Panc1 (cell line): ENCODE data around the gene IGF1R. TPM values are rescaled to one million over a fixed set of nuclear protein-coding genes. Genes with fewer than 3 reads are reported as not detected.
A peak's percentile ranks its signal among the peaks of the same experiment; 100 is the strongest.

Experiments used
- ATAC-seq: fragments of 200-7000 bp; cut with Tn5 transposase; 2 replicates; pipeline ENCODE4 v1.9.1; 2020; ENCODE audit warnings: mild to moderate bottlenecking, moderate library complexity
- BruUV-seq: library from RNA; stranded (reverse); fragments of 400-500 nt; replicated peaks from 2 replicates; lab custom pipeline; 2021; lab: Mats Ljungman, UMichigan
- CTCF ChIA-PET: fragments of 300-600 bp; sonication (Branson Sonifier 250); formaldehyde crosslinking; loops from one replicate; lab custom pipeline; 2022; ENCODE audit warnings: antibody characterized with exemption; lab: Charles Lee
- POLR2A ChIA-PET: fragments of 300-600 bp; sonication (Branson Sonifier 250); formaldehyde crosslinking; loops from one replicate; lab custom pipeline; 2022; ENCODE audit warnings: antibody characterized with exemption; lab: Charles Lee
- DNase-seq: peaks from one replicate; pipeline ENCODE4 v3.0.0-alpha.2; 2010; ENCODE audit warnings: low read depth, low spot score
- H3K27ac ChIP-seq: 2 replicates; pipeline ENCODE4 v1.5.1; 2011; ENCODE audit warnings: mild to moderate bottlenecking, low read length, inconsistent platforms
- H3K27me3 ChIP-seq: fragments of 200-500 bp; sonication (Bioruptor generic); 2 replicates; pipeline ENCODE4 v1.6.0; 2014; ENCODE audit warnings: low read length, inconsistent platforms; ENCODE audit not compliant: control insufficient read depth, insufficient read depth
- H3K36me3 ChIP-seq: fragments of 200-500 bp; sonication (Bioruptor generic); 2 replicates; pipeline ENCODE4 v1.5.1; 2014; ENCODE audit warnings: inconsistent platforms, mild to moderate bottlenecking, low read length, moderate library complexity; ENCODE audit not compliant: control insufficient read depth, insufficient read depth
- H3K4me1 ChIP-seq: 2 replicates; pipeline ENCODE4 v1.5.1; 2011; ENCODE audit warnings: inconsistent platforms, mild to moderate bottlenecking, low read length, moderate library complexity; ENCODE audit not compliant: control insufficient read depth, insufficient read depth
- H3K4me3 ChIP-seq, 2 experiments: 2 replicates each; pipeline ENCODE4 v1.5.1; 2011 to 2012; ENCODE audit warnings: low read depth in 2 of 2, low read length in 2 of 2, mild to moderate bottlenecking in 2 of 2, inconsistent platforms in 1 of 2, moderate library complexity in 1 of 2
- H3K9me3 ChIP-seq: fragments of 200-500 bp; sonication (Bioruptor generic); 2 replicates; pipeline ENCODE4 v1.5.1; 2014; ENCODE audit warnings: low read depth, mild to moderate bottlenecking, inconsistent platforms, low read length, moderate library complexity; ENCODE audit not compliant: control insufficient read depth, insufficient read depth
- POLR2AphosphoS5 ChIP-seq: IDR thresholded peaks from 2 replicates; pipeline ENCODE4 v1.6.1; 2012; ENCODE audit warnings: mild to moderate bottlenecking, low read depth, low read length, moderate library complexity
- SIN3A ChIP-seq: IDR thresholded peaks from 2 replicates; pipeline ENCODE4 v1.6.1; 2012; ENCODE audit warnings: low read depth, mild to moderate bottlenecking, low read length, moderate library complexity, borderline replicate concordance; ENCODE audit not compliant: insufficient read depth
- TCF7L2 ChIP-seq: IDR thresholded peaks from 2 replicates; pipeline ENCODE4 v1.6.1; 2011; ENCODE audit warnings: mild to moderate bottlenecking, low read depth, low read length, inconsistent platforms
- in situ Hi-C: cut with HindIII; loops from 2 replicates; pipeline ENCODE4 v1.10.0; 2016; ENCODE audit warnings: low sequenced_read_pairs, low pct_unique_long_range_greater_than_20kb
- intact Hi-C: fragments of 100-400 bp; cut with micrococcal nuclease; formaldehyde crosslinking; loops from one replicate; pipeline ENCODE4 v1.10.0; 2022; ENCODE audit not compliant: unreplicated experiment
- total RNA-seq: library from RNA; stranded (reverse); gene quantifications from one replicate; pipeline ENCODE4 v1.2.1, GENCODE V29; 2021; ENCODE audit not compliant: unreplicated experiment
- TF ChIP-seq, protein P1 (sequence below): fragments of 450-650 bp; IDR thresholded peaks from 2 replicates; pipeline ENCODE4 v1.5.1; 2017; ENCODE audit warnings: mild to moderate bottlenecking
- TF ChIP-seq, protein P2 (sequence below), 2 experiments: IDR thresholded peaks; 2 replicates each; pipeline ENCODE4 v1.6.1; 2011 to 2012; ENCODE audit warnings: low read depth in 2 of 2, control low read depth in 1 of 2, low read length in 1 of 2, mild to moderate bottlenecking in 1 of 2, moderate library complexity in 1 of 2; ENCODE audit not compliant: insufficient read depth in 1 of 2

IGF1R gene
- total RNA-seq, 1 experiment from 2014 or later: 77.1 TPM

DNA sequence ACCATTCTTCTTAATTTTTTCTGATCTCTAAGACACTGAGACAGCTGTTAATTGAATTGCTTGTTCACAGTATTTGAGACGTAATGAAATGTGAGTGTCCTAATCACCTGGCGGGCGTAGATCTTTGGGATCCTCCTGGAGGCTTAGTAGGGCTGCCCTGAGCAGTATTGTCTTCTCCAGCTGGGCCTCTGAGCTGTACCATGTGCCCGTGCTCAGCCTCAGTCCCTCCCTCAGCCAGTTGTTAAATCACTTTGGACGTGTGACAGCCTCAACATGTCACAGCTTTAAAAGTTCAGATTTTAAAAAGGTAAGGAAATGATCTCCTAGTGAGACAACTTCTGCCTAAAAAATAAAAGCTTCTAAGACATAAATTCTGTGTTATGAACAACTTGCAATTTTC is 35.5 kb downstream of the IGF1R start:
- ChIA-PET CTCF (interaction anchor here (0.9 kb wide), 1 partner anchor 24 kb away, joined by 3 read pairs; no protein-coding TSS in a partner anchor), POLR2A (interaction anchor here (0.6 to 0.7 kb wide), 2 partner anchors 27 to 153 kb away, joined by 3 to 14 read pairs; no protein-coding TSS in a partner anchor)
- Histone ChIP-seq H3K9me3 (no peaks in the 10 kb centered on the region), H3K27me3 (no peaks in the 10 kb centered on the region), H3K27ac (peak overlapping the region; percentile 48), H3K36me3 (no peaks in the 10 kb centered on the region), H3K4me1 (peaks cover 56% of the 10 kb centered on the region), H3K4me3 (no peak overlapping the region)
- intact Hi-C loops (no loop called here), in situ Hi-C loops (no loop called here)
- TF ChIP-seq, protein P1, sequence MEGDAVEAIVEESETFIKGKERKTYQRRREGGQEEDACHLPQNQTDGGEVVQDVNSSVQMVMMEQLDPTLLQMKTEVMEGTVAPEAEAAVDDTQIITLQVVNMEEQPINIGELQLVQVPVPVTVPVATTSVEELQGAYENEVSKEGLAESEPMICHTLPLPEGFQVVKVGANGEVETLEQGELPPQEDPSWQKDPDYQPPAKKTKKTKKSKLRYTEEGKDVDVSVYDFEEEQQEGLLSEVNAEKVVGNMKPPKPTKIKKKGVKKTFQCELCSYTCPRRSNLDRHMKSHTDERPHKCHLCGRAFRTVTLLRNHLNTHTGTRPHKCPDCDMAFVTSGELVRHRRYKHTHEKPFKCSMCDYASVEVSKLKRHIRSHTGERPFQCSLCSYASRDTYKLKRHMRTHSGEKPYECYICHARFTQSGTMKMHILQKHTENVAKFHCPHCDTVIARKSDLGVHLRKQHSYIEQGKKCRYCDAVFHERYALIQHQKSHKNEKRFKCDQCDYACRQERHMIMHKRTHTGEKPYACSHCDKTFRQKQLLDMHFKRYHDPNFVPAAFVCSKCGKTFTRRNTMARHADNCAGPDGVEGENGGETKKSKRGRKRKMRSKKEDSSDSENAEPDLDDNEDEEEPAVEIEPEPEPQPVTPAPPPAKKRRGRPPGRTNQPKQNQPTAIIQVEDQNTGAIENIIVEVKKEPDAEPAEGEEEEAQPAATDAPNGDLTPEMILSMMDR: no peak
- TF ChIP-seq SIN3A (no peak), TCF7L2 (no peak), POLR2AphosphoS5 (no peak)
- TF ChIP-seq, protein P2, sequence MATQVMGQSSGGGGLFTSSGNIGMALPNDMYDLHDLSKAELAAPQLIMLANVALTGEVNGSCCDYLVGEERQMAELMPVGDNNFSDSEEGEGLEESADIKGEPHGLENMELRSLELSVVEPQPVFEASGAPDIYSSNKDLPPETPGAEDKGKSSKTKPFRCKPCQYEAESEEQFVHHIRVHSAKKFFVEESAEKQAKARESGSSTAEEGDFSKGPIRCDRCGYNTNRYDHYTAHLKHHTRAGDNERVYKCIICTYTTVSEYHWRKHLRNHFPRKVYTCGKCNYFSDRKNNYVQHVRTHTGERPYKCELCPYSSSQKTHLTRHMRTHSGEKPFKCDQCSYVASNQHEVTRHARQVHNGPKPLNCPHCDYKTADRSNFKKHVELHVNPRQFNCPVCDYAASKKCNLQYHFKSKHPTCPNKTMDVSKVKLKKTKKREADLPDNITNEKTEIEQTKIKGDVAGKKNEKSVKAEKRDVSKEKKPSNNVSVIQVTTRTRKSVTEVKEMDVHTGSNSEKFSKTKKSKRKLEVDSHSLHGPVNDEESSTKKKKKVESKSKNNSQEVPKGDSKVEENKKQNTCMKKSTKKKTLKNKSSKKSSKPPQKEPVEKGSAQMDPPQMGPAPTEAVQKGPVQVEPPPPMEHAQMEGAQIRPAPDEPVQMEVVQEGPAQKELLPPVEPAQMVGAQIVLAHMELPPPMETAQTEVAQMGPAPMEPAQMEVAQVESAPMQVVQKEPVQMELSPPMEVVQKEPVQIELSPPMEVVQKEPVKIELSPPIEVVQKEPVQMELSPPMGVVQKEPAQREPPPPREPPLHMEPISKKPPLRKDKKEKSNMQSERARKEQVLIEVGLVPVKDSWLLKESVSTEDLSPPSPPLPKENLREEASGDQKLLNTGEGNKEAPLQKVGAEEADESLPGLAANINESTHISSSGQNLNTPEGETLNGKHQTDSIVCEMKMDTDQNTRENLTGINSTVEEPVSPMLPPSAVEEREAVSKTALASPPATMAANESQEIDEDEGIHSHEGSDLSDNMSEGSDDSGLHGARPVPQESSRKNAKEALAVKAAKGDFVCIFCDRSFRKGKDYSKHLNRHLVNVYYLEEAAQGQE (IDR thresholded peaks at IDR 0.05; ENCODE audit: insufficient read depth in 1 of 2, low read depth in 2 of 2, low read length in 1 of 2): no peak
- ATAC-seq (peak; percentile 46; the same call in 1 of the 2 replicates), DNase-seq (no peak)
- no TSS peak for BruUV-seq

DNA sequence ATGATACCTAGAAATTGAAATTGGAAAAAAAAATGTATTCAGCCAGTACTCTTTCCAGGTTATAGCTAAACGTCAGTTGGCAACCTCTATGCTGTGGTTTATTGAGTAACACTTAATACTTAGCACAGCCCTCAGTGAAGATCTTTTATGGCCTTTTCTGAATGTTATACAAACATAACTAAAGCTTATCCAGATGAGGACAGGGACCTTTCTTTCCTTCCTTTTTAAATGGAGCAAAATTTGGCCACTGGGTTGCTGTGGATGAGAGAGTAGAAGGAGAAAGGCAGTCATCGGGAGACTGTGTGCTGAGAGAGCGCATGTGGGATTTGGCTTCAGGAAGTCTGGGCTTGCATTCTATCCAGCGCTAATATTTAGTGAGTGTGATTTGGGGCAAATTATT is 36.1 kb downstream of the IGF1R start:
- Histone ChIP-seq H3K9me3 (no peaks in the 10 kb centered on the region), H3K4me3 (no peak overlapping the region), H3K27ac (peak overlapping the region; percentile 48; the same call in 1 of the 2 replicates), H3K27me3 (no peaks in the 10 kb centered on the region), H3K36me3 (no peaks in the 10 kb centered on the region), H3K4me1 (peaks cover 54% of the 10 kb centered on the region)
- DNase-seq: no peak
- TF ChIP-seq POLR2AphosphoS5 (no peak), SIN3A (no peak), TCF7L2 (no peak)
- TF ChIP-seq, protein P2 (IDR thresholded peaks at IDR 0.05; ENCODE audit: insufficient read depth in 1 of 2, low read depth in 2 of 2, low read length in 1 of 2): no peak
- TF ChIP-seq, protein P1: no peak
- BruUV-seq: no TSS peak
- ChIA-PET CTCF (interaction anchor here (0.6 to 0.9 kb wide), 2 partner anchors 25 to 33 kb away, joined by 3 read pairs; no protein-coding TSS in a partner anchor), POLR2A (interaction anchor here (0.7 kb wide), 2 partner anchors 27 to 123 kb away, joined by 3 to 14 read pairs; no protein-coding TSS in a partner anchor)
- intact Hi-C loops (no loop called here), in situ Hi-C loops (no loop called here)
- no peak for ATAC-seq
